ENCODE data around the gene CORO2A.
"Not testable (repeated sequence)": the region's sequence is repeated elsewhere in the genome, so short reads cannot be mapped to it uniquely, and the experiment has no call there.

The CORO2A gene

DNA sequence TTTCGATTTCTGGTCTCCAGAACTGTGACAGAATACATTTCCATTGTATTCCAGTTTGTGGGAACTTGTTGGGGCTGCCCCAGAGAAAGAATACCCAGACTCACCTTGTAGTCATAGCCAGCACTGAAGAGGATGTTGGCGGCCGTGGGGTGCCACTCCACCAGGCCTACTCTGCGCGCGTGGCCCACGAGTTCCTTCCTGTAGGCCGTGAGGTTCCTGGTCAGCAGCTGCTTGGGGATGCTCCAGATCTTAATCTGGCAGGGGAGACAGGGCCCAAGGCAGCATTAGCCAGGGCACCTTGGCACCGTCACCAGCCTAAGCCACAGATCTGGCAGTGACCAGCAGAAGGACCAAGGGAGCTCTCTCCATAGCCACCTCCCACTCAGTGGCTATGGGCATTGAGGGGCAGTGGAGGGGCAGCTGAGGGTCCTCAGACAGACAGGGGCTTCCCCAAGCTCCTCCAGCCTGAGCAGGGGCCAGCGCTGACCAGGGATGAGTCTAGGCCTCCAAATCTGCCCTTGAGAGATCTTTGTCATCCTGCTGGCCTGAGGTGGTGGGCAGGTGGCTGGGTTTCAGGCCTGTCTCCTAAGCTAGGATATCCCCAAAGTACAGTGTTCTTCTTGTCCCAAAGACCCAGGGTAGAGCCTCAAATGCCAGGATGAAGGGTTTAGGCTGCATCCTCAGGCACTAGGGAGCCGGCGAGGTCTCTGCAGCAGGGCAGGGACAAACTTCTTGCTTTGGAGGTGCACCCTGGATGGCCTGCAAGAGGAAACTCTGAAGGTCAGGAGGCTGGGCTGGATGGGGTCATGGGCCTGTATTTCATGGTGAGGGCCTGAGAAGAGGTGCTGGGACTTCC is 57.5 kb downstream of the CORO2A start:
- DNase-seq: no peak

DNA sequence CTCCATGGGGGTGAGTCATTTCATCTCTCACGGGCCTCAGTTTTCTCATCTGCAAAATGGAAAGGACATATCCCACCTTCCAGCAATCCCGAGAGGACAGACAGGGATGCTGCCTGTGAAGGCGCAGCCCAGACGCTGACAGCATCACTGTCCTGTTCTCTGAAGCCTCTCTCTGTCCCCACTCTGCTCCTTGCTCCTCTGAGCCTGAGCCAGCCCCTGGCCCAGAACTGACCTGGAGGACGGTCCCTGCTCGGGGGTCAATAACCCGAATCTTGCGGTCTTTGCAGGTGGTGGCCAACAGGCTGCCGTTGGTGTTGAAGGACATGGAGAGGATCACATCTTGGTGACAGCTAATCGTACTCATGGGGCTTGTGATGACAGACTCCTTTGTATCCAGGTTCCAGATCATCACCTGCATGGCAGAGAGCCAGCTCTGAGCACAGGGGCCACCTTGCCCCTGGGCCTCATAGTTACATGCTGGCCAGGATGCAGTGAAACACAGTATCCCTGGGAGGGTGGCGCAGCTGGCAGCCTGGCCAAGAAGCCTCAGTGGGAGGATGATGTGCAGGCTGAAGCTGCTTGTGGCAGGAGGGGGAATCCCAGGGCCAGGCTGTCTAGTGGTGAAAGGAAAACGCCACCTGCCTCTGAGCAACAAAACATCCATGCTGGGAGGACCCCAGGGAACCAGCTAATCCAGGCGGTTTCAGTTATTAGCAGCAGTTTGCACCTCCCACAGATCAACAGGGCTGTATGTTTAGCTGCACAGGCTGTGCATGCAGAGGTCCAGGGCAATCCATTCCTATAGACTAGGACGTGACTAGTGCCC is 59.4 kb downstream of the CORO2A start:
- no peak for DNase-seq

DNA sequence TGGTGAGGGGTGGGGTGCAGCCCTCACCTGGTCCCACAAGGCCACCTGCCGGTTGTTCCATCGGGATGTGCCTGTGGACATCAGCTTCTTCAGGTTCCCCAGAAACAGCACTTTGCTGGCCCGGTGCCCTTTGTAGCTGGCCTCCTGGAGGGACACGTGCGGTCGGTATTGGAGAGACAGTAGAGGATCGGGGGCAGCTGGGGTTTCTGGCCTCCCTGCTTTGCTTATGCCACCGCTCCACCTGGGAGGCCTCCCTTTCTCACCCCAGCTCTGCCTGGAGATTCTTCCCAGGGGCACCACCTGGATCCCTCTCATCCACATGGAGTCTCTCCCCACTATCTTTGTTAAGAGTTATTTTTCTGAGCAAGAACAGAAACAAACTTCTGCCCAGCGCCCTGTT is 60.3 kb downstream of the CORO2A start:
- no peak for DNase-seq

DNA sequence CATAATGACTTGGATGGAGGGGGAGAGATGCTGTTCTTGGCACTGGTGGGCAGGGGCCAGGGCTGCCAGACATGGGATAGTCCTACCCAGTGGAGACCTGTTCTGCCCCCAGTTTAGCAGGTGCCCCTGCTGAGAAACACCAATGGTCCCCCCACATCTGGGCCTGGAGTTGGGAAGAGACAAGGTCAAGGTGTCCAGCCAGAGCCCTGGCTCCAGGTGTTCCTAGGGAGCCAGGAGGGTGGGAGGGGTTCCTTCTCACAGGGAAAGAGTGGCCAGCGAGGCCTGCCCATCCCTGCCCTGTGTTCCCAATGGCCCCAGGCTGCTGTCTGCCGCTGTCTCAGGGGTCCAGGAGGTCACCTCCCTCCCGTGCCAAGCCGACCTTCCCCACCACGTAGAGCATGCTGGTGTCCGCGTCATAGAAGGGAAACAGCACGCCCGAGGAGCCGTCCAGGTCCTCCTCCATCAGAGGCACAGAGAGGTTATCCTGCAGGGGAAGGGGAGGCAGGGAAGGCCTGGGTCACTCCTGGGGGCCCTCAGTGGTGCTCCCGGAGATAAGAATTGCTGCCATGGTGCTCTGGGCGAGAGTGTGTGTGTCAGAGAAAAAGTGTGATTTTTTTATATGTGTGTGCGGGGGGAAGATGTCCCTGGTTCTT is 61.7 kb downstream of the CORO2A start:
- no peak for DNase-seq

DNA sequence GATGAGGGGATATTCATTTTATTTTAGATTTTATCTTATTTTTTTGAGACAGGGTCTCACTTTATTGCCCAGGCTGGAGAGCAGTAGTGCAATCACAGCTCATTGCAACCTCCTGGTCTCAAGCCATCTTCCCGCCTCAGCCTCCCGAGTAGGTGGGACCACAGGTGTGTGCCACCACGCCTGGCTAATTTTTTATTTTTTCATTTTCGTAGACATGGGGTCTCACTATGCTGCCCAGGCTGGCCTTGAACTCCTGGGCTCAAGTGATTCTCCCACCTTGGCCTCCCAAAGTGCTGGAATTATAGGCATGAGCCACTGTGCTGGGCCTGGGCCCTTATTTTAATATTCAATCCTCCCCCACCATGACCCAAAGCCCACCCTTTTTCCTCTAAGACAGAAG is 62.4 kb downstream of the CORO2A start:
- not testable (repeated sequence) for DNase-seq

DNA sequence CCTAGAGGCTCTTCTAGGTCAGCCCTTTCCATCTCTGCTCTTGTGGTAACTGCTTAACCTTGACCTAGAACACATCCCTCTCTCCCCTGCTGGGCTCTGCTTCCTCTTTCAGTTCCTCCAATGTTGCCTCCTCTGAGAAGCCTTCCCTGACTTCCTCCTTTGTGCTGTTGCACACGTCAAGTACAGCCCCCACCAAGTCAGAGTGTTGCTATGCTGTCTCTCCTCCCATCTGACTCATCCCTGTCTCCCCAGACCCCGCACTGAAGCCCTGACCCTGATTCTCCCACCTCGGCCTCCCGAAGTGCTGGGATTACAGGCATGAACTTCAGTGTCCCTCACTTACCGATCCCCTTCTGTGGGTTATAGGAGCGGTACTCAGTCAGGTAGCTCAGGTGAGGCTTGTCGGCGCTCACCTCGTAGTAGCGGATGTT is 63.0 kb downstream of the CORO2A start:
- DNase-seq: no peak

DNA sequence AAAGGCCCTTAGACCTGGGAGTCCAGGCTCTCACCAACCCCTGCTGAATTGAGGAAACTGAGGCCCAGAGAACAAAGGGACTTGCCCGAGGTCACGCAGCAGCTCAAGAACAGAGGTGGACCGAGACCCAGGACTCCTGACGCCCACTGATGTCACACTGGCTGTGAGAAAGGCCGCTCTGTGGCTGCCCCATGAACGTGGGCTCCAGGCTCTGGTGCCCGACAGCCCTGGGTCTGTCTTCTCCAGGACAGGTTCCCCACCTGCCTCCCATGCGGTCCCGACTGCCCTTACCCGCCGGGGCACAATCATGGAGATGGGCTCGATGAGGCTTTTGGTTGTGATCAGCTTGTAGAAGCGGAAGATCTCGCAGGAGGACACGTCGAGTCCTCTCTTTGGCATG is 64.1 kb downstream of the CORO2A start:
- no peak for DNase-seq

DNA sequence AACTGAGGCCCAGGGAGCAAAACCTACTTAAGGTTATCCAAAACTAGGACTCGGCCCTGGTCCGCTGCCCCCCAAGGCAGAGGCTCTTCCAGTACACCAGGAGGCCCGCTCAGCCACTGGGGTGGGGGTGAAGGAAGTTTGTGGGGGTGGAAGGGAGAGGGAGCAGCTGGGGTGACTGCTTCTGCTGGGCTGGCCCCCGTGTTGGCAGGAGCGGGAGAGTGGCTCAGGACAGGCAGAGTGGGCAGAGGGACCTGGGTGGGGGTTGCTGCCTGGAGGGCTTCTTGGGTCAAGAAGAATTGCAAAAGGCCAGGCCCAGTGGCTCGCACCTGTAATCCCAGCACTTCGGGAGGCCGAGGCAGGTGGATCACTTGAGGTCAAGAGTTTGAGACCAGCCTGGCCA is 65.2 kb downstream of the CORO2A start:
- DNase-seq: no peak

DNA sequence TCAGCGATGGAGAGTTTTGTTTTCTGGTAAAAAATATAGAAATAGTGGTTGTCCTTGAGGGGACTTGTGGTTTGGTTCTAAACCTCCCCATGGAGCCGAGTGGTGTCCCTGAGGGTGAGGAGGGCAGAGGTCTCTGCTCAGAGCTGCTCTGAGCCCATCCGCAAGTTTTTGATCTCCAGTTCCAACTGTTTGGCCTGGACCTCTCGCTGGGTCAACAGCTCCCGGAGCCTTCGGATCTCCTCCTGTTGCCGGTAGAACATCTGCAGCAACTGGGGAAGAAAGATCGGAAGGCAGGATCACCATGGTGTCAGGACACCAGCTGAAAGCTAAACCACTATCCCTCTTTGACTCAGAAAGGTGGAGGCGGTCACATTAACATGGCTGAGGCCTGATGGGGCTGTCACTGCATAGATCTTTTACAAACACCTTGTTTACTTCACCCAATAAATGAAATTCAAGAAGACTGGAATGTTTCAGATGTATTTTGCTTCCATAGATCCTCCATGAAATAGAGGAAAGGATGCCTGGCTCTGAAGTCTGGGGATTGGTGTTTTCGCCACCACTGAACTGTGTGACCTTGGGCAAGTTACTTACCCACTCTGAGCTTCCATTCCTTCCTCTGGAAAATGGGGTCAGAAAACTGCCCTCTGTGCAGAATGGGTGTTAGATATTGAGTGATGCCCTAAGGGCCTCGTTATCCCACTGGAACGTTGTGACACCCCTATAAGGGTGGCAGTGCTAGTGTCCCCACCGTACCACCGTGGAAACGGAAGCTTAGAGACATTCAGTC is 67.6 kb downstream of the CORO2A start:
- DNase-seq: no peak

DNA sequence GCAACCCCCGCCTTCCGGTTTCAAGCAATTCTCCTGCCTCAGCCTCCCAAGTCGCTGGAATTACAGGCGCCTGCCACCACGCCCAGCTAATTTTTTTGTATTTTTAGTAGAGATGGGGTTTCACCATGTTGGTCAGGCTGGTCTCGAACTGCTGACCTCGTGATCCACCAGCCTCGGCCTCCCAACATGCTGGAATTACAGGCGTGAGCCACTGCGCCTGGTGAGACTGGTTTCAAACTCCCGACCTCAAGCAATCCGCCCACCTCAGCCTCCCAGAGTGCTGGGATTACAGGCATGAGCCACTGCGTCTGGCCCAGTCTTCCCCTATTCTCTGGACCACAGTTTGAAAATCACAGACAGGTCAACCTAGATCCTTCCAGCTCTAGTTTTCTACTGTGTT is 68.3 kb downstream of the CORO2A start:
- DNase-seq: not testable (repeated sequence)

DNA sequence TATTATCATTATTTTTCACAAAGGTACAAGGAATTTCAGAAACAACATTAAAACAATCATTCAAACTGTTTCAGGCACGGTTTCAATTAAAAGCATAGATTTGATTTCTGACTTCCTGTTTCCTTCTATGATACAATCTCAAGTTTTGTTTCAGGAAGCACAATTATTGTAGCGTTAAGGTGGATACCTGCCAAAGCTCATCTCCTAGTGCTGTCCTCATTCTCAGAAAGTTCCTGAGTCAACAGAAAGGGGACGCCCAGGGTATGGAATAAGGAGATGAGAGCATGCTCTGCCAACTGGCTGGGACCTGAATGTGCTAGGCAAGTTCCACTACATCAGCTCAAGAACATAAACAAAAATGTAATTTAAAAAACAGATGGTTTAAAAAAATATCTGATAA is 71.4 kb downstream of the CORO2A start:
- DNase-seq: no peak

DNA sequence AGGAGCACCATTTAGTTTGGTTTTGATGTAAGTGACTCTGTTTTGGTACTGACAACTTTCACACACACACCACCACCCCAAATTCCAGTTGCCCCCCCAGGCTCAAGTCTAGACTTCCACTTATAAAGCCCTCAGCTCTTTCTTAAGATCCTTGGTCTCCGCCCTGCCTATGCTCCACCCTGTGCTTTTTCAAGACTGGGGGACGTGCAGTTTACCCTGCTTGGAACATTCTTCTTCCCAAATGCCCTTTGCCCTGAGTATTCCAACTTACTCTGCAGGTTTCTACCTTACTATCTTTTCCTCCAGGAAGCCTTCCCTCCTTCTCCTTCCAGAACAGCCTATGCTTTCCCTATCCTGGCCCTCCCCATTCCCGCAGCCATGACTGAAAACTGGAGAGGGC is 72.0 kb downstream of the CORO2A start:
- no peak for DNase-seq

DNA sequence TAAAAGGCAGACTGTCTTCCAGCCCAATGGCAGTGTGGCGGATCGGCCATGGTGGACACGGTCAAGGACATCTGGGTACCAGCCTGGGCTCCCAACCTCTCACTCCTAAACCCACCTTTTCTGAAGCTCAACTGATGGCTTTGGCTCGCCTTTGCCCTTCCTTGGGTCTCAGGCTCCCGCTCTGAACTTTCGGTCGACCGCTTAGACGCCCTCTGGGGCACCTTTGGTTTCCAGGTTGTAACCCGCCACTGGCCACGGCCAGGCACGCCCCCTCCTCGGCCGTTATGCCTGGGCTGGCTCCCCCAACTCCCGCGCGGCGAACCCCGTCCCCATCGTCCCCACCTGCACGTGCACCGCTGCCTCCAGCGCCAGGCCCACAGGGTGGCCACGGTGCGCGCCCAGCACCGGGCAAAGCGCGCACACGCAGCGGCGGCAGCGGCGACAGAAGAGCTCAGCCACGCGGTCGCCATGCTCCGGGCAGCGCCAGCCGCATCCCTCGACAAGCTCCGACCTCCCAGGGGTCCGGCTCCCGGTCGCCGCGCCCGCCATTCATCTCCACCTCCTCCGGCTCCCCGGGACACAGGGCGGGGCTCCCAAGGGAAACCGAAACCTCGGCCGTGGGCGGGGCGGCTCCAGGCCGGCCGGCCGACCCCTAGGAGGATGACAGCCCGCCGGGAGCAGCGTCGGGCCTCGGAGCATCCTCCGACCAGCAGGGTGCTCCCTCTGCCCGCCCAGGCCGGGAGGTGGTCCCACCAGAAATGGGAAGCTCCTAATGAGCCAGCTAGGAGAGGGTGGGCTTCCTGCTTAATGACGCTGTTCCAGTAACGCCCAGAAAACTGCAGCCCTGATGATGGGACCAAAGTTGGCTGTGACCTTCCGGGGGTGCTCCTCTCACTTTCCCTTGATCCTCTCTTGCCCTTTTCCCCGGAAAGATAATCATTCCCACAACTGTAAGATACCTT is 73.5 kb downstream of the CORO2A start, which contains the start of gene TRIM14:
TSS of gene TRIM14 (minus strand) at position 583 of the 962 bp plus-strand sequence. CDS start at position 549, 34 bp downstream.
- peak; percentile 61 for DNase-seq

DNA sequence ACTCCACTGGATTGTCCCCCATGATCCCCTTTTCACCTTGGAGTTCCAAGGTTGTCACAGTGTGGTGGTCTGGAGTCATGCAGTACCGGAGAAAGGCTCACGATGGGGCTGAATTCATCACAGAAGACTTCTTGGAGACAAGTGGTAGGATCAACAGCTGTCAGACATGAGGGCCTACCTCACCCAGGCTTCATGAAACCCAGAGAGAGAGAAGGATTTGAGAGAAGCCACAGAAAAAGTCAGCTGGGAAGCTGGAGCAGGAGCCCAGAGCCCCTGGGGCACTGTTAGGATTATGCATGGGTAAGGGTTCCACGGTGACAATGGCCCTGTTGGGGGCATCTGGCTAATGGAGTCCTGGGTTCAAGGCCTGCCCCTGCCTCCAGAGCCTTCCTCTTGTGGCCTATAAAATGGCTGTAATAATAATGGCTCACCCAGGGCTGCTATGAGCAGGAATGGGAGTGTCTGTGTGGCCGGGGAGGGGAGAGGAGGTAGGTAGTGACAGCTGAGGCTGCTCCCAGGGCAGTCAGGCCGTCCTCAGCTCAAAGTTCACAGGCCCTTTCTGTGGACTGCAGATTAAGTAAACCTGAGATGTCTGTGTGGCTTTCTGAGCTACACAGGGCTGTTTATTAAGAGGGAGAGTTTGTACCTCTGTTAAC is 74.3 kb downstream of the CORO2A start:
- DNase-seq: peak; percentile 35

DNA sequence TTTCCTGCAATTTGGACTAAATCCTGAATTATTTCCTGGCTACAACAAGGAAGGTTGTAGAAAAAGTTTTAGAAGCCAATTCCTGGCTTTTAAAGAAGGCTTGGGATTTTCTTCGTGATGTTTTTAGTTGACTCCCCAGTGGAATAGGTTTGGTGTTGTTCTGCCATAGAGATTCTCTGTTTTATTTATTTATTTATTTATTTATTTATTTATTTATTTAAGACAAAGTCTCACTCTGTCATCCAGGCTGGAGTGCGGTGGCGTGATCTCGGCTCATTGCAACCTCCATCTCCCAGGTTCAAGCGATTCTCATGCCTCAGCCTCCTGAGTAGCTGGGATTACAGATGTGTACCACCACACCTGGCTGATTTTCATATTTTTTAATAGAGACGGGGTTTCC is 75.3 kb downstream of the CORO2A start:
- DNase-seq: not testable (repeated sequence)

DNA sequence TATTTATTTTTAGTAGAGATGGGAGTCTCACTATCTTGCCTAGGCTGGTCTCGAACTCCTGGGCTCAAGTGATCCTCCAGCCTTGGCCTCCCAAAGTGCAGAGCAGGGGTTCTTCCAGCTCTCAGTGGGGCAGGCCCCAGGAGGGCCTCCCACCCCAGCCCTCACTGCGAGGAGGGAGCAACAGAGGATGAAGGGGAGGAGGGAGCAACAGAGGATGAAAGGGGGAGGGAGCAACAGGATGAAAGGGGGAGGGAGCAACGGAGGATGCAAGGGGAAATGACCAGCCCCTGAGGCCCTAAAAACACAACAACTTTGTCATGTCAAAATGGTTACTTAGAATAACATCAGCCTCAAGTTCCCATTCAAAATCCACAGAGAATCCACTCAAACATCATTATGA is 83.4 kb downstream of the CORO2A start:
- no peak for DNase-seq

DNA sequence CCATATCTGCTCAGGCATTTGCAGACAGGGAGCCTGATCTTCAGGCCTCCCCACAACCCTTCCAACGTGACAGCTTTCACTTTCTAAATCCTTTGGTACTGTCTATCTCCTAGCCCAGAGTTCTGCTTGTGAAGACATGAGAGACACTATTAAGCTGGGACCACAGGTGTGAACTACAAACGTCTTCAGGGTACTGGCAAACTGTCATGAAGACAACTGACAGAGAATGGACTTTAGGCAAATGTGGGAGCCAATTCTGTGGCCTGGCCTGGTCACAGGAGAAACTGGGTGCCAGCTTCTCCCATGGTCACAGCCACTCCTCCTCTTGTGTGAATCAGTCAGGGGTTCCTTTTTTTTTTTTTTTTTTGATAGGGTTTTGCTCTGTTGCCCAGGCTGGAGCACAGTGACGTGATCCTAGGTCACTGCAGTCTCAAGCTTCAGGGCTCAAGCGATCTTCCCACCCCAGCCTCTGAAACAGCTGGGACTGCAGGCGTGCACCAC is 83.9 kb downstream of the CORO2A start:
- DNase-seq: peak; percentile 12

DNA sequence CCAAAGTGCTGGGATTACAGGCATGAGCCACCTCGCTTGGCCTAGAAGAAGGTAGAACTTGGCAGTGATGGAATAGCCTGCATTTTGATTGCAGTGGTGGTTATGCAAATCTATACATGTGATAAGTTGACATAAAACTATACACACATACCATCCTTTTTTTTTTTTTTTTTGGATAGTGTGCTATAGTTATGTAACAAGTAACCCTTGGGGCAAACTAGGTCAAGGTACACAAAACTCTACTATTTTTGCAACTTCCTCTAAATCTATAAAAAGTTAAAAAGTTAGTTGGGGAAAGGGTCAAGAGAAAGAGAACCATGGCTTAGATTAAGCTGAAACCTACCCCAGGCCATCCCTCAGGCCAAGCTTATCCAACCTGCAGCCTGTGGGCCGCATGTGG is 84.5 kb downstream of the CORO2A start:
- no peak for DNase-seq

DNA sequence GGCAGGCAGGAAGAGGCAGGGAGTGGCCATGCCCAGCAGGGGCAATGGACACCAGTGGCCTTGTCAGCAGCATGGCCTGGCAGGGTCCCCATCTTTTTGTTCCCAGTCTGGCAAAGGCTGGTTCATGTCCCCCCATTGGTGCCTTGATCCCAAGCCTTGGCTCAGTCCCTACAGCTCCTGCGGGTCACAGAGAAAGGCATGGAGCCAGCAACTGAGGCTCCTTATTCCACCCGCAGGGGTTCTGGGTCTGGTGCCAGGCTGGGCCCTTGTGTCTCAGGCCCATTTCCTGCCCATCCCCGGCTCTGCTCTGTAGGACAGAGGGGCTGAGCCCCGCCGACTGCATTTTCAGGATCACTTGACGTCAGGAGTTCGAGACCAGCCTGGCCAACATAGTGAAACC is 87.4 kb downstream of the CORO2A start:
- no peak for DNase-seq

DNA sequence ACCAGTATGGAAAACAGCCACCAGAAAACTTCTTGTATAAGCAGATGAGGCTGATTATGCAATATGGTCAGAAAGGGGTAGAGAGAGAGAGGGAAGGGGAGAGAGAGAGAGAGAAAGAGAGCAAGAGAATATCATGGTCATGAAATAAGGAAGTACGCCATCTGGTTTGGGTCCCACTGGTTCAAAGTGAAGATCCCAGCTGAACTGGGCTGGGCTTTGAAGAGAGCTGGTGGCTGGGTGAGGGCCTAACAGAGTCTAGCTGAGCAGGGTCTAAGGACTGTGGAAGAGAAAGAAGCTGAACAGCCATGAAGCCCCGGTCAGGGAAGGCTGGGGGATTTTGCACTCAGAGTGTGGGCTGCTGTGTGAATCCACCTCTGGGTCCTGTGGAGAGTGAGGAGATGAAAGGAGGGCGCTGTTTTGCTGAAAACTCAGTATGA is 88.0 kb downstream of the CORO2A start:
- no peak for DNase-seq

DNA sequence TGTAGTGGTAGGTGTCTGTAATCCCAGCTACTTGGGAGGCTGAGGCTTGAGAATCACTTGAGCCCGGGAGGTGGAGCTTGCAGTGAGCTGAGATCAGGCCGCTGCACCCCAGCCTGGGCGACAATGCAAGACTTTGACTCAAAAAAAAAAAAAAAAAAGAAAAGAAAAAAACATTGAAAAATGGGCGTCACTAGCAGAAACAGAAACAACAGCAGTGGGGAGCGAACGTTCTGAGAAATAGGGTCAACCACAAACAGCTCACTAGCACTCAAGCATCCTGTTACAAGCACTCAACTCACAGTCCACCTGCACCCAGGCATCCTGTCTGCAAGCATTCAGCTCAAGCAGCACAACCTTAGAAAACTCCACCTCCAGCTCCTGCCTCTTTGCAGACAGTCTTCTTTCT is 90.6 kb downstream of the CORO2A start:
- DNase-seq: peak; percentile 85
